ENCODE results near the gene IL2RA. TPM values are rescaled to one million over a fixed set of nuclear protein-coding genes. Genes with fewer than 3 reads are reported as not detected.

The IL2RA gene
- total RNA-seq, 2 donors from 2014 or later, result not detected

GRCh38 chr10:6072215-6072934 lies 10.2 kb upstream of the IL2RA start:
- Mint-ChIP-seq H3K4me3 (no peak overlapping the region), H3K27ac (no peak overlapping the region), H3K4me1 (no peaks in the 10 kb centered on the region), H3K27me3 (ENCODE audit: insufficient read depth) (peaks cover 6% of the 10 kb centered on the region), H3K9me3 (no peaks in the 10 kb centered on the region), H3K36me3 (ENCODE audit: low read depth) (no peaks in the 10 kb centered on the region)
- no peaks in the 10 kb centered on the region for H3K36me3 ChIP-seq (ENCODE audit: control insufficient read depth, insufficient read depth, low read length)
- no peaks in the 10 kb centered on the region for H3K27me3 ChIP-seq (ENCODE audit: control insufficient read depth, insufficient read depth, low read length, poor library complexity, severe bottlenecking)
- H3K27ac ChIP-seq (ENCODE audit: low read depth, low read length), result no peak overlapping the region
- no peaks in the 10 kb centered on the region for H3K4me1 ChIP-seq (ENCODE audit: control insufficient read depth, insufficient read depth, low read length)
- DNase-seq, result no peak
- TF ChIP-seq CTCF (conservative IDR thresholded peaks at IDR 0.05), result no peak
- no peak overlapping the region for H3K9ac ChIP-seq (ENCODE audit: extremely low read depth, low read length, poor library complexity, severe bottlenecking)
- no peak overlapping the region for H3K4me3 ChIP-seq (ENCODE audit: low read length)
- no peaks in the 10 kb centered on the region for H3K9me3 ChIP-seq (ENCODE audit: control insufficient read depth, low read length)
- WGBS, 2 experiments (ENCODE audit: insufficient coverage in 1 of 2, insufficient read length in 1 of 2), result 86 to 93% methylated on average over 8 to 12 of the region's 13 CpGs

- no peaks in the 10 kb centered on the region for H3K9me3 Mint-ChIP-seq
Observed at GRCh38 chr10:6071181-6072175, 9.3 kb upstream of the IL2RA start.

More at GRCh38 chr10:6071181-6072175, 9.3 kb upstream of the IL2RA start:
- Histone ChIP-seq H3K9me3 (ENCODE audit: control insufficient read depth, low read length) (no peaks in the 10 kb centered on the region), H3K4me1 (ENCODE audit: control insufficient read depth, insufficient read depth, low read length) (no peaks in the 10 kb centered on the region), H3K27me3 (ENCODE audit: control insufficient read depth, insufficient read depth, low read length, poor library complexity, severe bottlenecking) (no peaks in the 10 kb centered on the region), H3K27ac (ENCODE audit: low read depth, low read length) (no peak overlapping the region), H3K36me3 (ENCODE audit: control insufficient read depth, insufficient read depth, low read length) (no peaks in the 10 kb centered on the region), H3K4me3 (ENCODE audit: low read length) (no peak overlapping the region), H3K9ac (ENCODE audit: extremely low read depth, low read length, poor library complexity, severe bottlenecking) (no peak overlapping the region)
- no peak overlapping the region for H3K27ac Mint-ChIP-seq
- H3K36me3 Mint-ChIP-seq (ENCODE audit: low read depth), result no peaks in the 10 kb centered on the region
- H3K4me3 Mint-ChIP-seq, result no peak overlapping the region
- TF ChIP-seq CTCF (conservative IDR thresholded peaks at IDR 0.05), result no peak
- no peak for DNase-seq
- 85 to 90% methylated on average over 10 of the region's 10 CpGs for WGBS, 2 experiments (ENCODE audit: insufficient coverage in 1 of 2, insufficient read length in 1 of 2)
- no peaks in the 10 kb centered on the region for H3K4me1 Mint-ChIP-seq
- peaks cover 6% of the 10 kb centered on the region for H3K27me3 Mint-ChIP-seq (ENCODE audit: insufficient read depth)

Measured in endodermal cell (in vitro differentiated cells).